Inferior parietal cortex (tissue), 1 donor: ENCODE results near the gene ITGA8.
"Not testable (repeated sequence)": the region's sequence is repeated elsewhere in the genome, so short reads cannot be mapped to it uniquely, and the experiment has no call there.

Source experiments
- DNase-seq: peaks from one replicate; pipeline ENCODE4 v3.0.0-alpha.2; 2016; ENCODE audit errors: extremely low spot score

The ITGA8 gene

DNA sequence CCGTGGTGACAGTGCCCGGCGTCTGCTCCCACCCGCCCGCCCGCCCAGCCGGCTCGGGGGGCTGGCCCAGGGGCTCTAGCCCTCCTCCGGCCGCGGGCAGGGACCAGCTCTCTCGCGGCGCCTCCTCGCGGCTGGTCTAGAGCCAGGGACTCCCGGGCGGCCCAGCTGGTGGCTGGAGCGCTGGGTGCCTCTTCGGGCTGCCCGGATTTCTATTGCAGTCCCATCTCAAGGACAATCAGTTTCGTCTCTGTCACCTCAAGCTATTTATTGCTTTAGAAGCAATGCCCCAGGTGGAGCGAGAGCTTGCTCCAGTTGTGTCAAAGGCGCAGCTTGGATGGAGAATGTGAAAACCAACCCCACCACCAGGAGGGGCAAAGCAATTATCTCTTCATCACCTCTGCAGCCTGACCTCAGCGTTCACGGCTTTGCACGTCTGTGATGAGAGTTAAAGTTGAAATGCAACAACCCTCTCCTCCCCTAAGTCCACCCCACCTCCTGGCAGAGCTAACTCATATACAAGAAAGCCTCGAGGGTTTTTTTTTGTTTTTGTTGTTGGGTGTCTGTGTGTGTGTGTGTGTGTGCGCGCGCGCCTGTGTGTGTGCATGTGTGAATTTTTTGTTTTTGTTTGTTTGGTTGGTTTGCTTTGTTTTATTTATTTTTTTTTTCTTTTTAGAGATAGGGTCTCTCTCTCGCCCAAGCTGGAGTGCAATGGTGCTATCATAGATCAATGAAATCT lies at the start of gene ITGA8:
Gene ITGA8, minus strand, starts transcription at position 24 of the 736 bp plus-strand sequence. CDS start 151 bp downstream, outside the sequence.
- no peak for DNase-seq

DNA sequence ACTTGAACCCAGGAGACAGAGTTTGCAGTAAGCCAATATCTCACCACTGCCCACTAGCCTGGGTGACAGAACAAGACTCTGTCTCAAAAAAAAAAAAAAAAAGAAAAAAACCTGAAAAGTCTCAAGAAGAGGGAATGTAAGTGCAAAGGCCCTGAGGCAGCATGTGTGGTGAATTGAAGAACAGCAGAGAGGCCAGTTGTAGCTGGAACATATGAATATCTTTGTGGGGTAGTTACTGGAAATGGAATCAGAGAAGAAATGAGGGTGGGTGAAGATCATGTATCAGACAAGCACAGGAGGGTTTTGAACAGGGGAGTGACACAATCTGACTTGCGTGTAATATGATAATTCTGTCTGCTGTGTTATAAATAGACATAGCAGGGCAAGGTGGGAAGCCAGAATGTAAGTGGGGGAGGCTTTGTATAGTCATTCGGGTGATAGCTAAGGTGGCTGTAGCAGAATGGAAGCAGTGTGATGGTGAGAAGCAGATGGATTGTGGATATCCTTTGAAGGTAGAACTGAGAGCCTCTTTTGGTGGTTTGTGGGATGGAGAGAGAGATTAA lies 45.3 kb upstream of the ITGA8 start:
- no peak for DNase-seq

- DNase-seq, result no peak
Measured at GRCh38 chr10:15763006-15763405, 43.3 kb upstream of the ITGA8 start.

DNA sequence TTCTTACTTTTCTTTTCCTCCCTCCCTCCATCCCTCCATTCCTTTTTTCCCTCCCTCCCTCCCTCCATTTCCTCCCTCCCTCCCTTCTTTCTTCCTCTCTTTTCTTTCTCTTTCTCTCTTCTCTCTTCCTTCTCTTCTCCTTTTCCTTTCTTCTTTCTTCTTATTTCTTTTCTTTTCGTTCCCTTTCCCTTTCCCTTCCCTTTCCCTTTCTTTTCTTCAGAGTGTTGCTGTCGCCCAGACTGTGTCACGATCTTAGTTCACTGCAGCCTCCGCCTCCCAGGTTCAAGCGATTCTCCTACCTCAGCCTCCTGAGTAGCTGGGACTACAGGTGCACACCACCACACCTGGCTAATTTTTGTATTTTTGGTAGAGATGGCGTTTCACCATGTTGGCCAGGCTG lies 42.5 kb upstream of the ITGA8 start:
- DNase-seq, result not testable (repeated sequence)

GRCh38 chr10:15761224-15761623 lies 41.5 kb upstream of the ITGA8 start:
- DNase-seq, result not testable (repeated sequence)

DNA sequence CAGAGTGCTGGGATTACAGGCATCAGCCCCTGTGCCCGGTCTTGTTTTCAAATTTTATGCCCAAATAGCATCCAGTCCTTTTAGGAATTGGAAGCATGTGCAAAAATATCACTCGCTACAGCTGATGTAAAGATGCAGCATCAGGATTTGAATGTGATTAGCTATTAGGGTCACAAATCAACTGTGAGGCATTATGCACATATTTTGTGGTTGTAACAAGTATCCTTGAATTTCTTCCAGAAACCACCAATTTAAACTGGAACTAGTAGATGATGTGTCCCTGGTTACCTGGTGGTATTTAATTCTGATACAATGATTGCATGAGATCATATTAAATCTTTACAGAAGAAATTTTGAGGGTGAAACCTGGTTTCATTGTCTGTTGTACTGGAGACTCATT lies 41.0 kb upstream of the ITGA8 start:
- no peak for DNase-seq

DNA sequence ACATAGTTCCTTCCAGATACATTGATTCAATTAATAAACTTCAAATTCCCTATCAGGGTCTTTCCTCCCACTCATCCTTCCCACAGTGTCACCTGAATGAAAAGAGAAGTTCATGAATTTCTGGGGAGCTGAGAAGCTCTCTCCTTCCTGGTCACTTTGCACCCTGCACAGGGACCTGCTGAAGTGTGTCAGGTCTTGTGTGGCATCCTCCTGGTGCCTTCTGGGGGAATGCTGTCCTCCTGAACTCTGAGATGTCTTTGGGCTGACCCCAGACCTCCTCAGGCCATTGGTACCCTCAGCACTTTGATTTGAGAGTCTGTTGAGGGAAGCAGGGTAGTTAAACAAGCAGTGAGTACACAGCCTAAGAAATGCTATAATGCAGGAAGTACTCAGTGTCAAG lies 39.5 kb upstream of the ITGA8 start:
- DNase-seq, result no peak

GRCh38 chr10:15758618-15759017 lies 38.9 kb upstream of the ITGA8 start:
- DNase-seq, result no peak

DNA sequence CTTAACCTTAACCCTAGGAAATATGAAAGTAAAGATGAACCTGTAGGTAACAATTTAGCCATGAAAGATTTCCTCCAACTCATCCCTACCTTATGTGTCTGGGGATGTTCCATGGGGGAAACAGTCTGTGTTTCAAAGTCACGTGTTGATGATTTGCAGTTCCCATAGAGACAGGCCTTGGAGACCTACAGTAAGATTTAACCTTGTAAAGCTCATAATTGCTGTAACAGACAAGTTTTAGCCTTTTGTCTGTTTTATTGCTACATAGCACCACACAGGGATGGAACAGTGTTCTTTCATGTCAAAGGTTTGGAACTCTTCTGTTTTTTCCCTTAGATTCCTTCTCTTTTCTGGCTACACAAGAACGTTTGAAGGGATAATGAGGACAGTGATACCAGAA lies 35.2 kb upstream of the ITGA8 start:
- DNase-seq, result no peak

- DNase-seq, result no peak
Measured at GRCh38 chr10:15751046-15751445, 31.3 kb upstream of the ITGA8 start.

DNA sequence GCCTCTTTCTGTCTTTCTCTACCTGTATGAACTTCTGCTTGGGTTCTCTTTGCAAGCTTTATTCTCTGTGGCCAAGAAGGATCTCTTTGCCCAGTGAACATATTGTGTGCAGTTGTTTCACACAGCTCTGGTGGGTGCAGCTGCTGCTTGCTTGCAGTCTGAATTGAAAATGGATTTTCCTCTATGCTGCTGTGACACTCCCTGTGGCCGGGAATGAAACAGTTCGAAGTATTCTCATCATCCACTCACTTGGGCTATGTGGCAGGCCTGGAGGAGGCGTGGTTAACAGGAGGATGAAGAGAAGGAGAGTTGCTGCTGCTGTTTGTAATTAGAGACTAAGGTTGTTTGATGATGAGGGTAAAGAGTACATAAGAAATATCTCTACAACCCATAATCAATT lies 28.4 kb upstream of the ITGA8 start:
- no peak for DNase-seq

DNA sequence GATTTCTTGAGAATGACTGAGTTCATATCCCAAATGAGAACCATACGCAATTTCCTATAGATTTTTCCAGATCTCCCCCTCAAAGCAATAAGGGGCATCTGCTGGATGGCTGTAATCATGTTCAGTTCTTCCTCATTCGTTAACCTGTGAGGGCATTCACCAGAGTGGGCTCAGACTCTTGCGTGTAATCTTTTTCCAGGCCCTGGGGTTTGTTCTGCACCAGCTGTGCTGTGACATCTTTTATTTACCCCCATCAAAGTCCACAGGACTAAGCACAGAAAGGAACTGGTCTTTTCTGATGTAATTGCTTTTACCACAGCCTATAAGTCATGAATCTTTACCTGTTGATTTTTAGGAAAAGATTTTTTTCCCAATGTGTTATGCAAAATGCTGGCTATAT lies 27.9 kb upstream of the ITGA8 start:
- no peak for DNase-seq

DNA sequence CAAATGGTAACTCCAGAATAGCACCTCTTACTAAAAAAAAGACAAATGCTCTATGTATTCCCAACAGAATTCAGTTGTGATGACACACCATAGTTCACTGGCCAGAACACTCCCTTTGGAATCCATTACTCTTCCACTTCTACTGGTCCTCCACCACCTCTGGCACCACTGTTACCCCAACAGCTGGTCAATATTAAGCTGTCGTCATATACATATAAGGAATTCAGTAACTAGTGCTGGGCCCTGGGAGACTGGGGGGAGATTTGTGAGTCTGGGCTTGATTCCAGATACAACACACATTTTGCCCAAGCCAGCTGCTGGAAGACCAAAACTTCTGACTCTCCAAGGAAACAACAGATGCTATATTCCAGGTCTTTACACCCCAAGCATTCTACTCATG lies 26.0 kb upstream of the ITGA8 start:
- no peak for DNase-seq

GRCh38 chr10:15744217-15744865 lies 24.6 kb upstream of the ITGA8 start:
- DNase-seq, result peak; percentile 44

GRCh38 chr10:15743443-15743842 lies 23.7 kb upstream of the ITGA8 start:
- no peak for DNase-seq

GRCh38 chr10:15742836-15743235 lies 23.1 kb upstream of the ITGA8 start:
- DNase-seq, result no peak

- no peak for DNase-seq
Measured at GRCh38 chr10:15742102-15742501, 22.4 kb upstream of the ITGA8 start.

- no peak for DNase-seq
Measured at GRCh38 chr10:15741581-15741980, 21.9 kb upstream of the ITGA8 start.

DNA sequence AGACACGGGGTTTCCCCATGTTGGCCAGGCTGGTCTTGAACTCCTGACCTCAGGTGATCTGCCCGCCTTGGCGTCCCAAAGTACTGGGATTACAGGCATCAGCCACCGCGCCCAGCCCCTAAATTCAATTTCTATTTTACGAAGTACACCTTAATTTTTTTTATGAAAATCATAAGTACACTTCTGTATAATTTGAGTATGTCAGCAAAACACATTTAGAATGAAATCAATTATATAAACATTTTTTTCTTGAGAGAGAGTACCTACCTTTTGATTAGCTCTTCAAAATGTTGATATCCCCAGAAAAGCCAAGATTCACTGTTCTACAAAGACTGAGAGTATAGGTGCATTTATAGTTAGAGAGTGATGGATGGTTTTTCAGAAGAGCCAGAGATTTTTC lies 20.5 kb upstream of the ITGA8 start:
- DNase-seq, result no peak

- DNase-seq, result no peak
Measured at GRCh38 chr10:15739254-15739970, 19.7 kb upstream of the ITGA8 start.

DNA sequence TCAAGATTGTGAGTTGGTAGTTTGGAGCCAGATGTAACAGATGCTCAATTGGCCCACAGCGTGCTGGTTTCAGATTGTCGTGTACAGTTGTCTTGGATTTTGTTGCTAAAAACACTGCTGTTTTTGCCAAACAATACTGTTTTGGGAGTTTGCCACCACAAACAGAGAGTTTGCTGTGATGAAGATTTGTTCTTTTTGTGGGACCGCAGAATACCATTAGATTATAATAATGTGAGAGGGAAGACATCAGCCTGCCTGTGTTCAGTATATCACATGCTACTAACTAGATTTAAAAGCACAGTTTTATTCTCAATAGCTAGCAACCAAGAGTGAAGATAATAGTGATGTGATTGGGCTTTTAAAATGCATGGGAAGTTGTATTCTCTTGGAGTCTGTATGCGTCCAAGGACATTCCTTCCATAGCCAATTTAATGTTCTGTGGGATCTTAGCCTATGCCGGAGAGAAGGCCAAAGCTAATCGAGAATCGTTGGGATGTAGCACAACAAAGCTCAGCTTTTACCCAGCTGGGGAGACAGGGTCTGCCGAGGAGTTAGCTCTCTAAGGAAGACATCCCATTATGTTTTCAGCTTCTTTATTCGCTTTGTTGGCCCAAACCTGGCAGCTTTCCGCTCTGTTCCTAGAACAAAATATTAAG lies 18.7 kb upstream of the ITGA8 start:
- DNase-seq, result no peak

DNA sequence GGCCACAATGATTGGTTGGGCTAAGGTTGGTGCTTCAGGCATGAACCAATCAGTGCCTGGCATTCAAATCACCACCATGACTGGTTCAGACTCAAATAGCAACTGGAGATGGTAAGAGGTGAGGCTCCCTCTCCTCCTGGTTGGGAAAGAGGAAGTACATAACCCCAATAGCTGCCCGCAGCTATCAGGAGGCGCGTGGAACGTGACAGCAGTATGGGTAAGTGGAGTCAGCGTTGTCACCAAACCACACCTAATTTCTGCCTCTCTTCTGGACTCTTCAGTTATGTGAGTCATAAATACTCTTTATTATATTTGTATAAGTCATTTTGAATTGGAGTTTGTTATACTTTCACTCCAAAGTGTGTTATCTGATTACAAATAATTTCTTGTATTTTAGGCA lies 17.9 kb upstream of the ITGA8 start:
- no peak for DNase-seq
